Peyer's patch (tissue), 4 donors: Measurements from ENCODE around the gene KITLG.

Source experiments
- POLR2A ChIP-seq, 2 donors: fragments of 450-650 bp; IDR thresholded peaks; one replicate each; pipeline ENCODE4 v1.5.1; 2017; ENCODE audit warnings: antibody characterized with exemption in 2 of 2, mild to moderate bottlenecking in 2 of 2, moderate library complexity in 2 of 2
- TF ChIP-seq, protein P1 (sequence below), 6 experiments: fragments of 450-650 bp in 4 of 6; fragments of 200-600 bp in 2 of 6; sonication (generic) in 1 of 6; IDR thresholded peaks; one replicate each; pipeline ENCODE4 v1.5.1; 2017 to 2019; ENCODE audit warnings: antibody characterized with exemption in 6 of 6, mild to moderate bottlenecking in 3 of 6, moderate library complexity in 1 of 6

DNA sequence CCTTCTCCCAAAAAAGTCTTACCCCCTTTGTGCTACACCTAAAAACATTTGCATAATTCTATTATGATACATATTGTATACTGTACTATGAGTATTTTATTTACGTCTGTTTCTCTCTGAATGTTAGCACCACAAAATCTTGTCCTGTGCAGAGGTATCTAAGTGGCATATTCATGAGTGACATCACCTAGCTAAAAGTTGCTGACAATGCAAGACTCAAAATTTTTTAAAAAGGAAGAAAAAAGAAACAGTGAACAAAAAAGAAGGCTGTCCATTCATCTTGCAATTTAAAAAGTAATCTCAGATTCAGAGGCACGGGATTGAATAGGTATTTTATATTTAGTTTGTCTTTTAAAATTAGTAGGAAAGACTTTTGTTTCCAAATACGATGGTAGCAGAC lies 69.4 kb downstream of the KITLG start:
- TF ChIP-seq, protein P1, sequence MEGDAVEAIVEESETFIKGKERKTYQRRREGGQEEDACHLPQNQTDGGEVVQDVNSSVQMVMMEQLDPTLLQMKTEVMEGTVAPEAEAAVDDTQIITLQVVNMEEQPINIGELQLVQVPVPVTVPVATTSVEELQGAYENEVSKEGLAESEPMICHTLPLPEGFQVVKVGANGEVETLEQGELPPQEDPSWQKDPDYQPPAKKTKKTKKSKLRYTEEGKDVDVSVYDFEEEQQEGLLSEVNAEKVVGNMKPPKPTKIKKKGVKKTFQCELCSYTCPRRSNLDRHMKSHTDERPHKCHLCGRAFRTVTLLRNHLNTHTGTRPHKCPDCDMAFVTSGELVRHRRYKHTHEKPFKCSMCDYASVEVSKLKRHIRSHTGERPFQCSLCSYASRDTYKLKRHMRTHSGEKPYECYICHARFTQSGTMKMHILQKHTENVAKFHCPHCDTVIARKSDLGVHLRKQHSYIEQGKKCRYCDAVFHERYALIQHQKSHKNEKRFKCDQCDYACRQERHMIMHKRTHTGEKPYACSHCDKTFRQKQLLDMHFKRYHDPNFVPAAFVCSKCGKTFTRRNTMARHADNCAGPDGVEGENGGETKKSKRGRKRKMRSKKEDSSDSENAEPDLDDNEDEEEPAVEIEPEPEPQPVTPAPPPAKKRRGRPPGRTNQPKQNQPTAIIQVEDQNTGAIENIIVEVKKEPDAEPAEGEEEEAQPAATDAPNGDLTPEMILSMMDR (IDR thresholded peaks at IDR 0.05): no peak
- no peak for TF ChIP-seq POLR2A (IDR thresholded peaks at IDR 0.05)
